ENCODE results near the gene BOLA1. TPM values are rescaled to one million over a fixed set of nuclear protein-coding genes. Genes with fewer than 3 reads are reported as not detected.
"Not testable (repeated sequence)": the region's sequence is repeated elsewhere in the genome, so short reads cannot be mapped to it uniquely, and the experiment has no call there.

Gene BOLA1
- total RNA-seq, 1 experiment from 2014 or later = 20.4 TPM

- BruUV-seq (replicated peaks); H2AFZ ChIP-seq (ENCODE audit: low read depth, low read length, poor library complexity, severe bottlenecking); intact Hi-C loops (cut with micrococcal nuclease); CTCF ChIA-PET; H3K79me2 ChIP-seq (ENCODE audit: insufficient read depth, low read length); H3K27ac ChIP-seq (ENCODE audit: low read depth, low read length); H3K9me3 ChIP-seq (ENCODE audit: control insufficient read depth in 1 of 2, insufficient read depth in 1 of 2, low read depth in 1 of 2, low read length in 2 of 2); H3K4me3 ChIP-seq (replicated peaks in 1 of 2; ENCODE audit: low read depth in 1 of 2, low read length in 2 of 2); H3K4me2 ChIP-seq (ENCODE audit: low read length); H3K4me1 ChIP-seq (ENCODE audit: control insufficient read depth in 1 of 2, insufficient read depth in 2 of 2, low read length in 2 of 2); H3K9me2 ChIP-seq (ENCODE audit: insufficient read depth); RAD21 ChIA-PET (ENCODE audit: low non-redundant PET in 1 of 2, low total read pairs in 2 of 2, uncharacterized antibody in 2 of 2, unreplicated experiment in 2 of 2); ATAC-seq; H4K20me1 ChIP-seq (ENCODE audit: insufficient read depth); H3K36me3 ChIP-seq (ENCODE audit: control insufficient read depth in 1 of 2, insufficient read depth in 2 of 2, low read length in 2 of 2); H3K27me3 ChIP-seq (ENCODE audit: insufficient read depth, low read length); H3K9ac ChIP-seq (ENCODE audit: low read length); POLR2A ChIA-PET; DNase-seq (ENCODE audit: low read depth, low spot score): not testable (repeated sequence)
Observed at GRCh38 chr1:149866887-149867286, 32.5 kb upstream of the BOLA1 start.

- intact Hi-C loops (cut with micrococcal nuclease); ATAC-seq; CTCF ChIA-PET: not testable (repeated sequence)
Observed at GRCh38 chr1:149873060-149873459, 26.3 kb upstream of the BOLA1 start.

GRCh38 chr1:149877211-149877946 lies 22.0 kb upstream of the BOLA1 start:
- ChIA-PET RAD21 (ENCODE audit: low non-redundant PET in 1 of 2, low total read pairs in 2 of 2, uncharacterized antibody in 2 of 2, unreplicated experiment in 2 of 2) (no interaction called here), POLR2A (interaction anchor here (0.6 to 1.8 kb wide), 2 partner anchors 9 to 12 kb away, joined by 6 to 9 read pairs; a partner anchor contains a TSS), CTCF (interaction anchor here (1.2 kb wide), 1 partner anchor 292 kb away, joined by 4 read pairs; no protein-coding TSS in a partner anchor)
- no TSS peak for BruUV-seq (replicated peaks)
- no peaks in the 10 kb centered on the region for H4K20me1 ChIP-seq (ENCODE audit: insufficient read depth)
- no peaks in the 10 kb centered on the region for H3K4me1 ChIP-seq (ENCODE audit: control insufficient read depth in 1 of 2, insufficient read depth in 2 of 2, low read length in 2 of 2)
- DNase-seq (ENCODE audit: low read depth, low spot score) (no peak), ATAC-seq (0 out of 2 replicates have a peak, but pooled peaks have one; percentile 17)
- no peaks in the 10 kb centered on the region for H3K9me2 ChIP-seq (ENCODE audit: insufficient read depth)
- no peak overlapping the region for H3K4me3 ChIP-seq (replicated peaks in 1 of 2; ENCODE audit: low read depth in 1 of 2, low read length in 2 of 2)
- no peak overlapping the region for H3K4me2 ChIP-seq (ENCODE audit: low read length)
- no peaks in the 10 kb centered on the region for H3K79me2 ChIP-seq (ENCODE audit: insufficient read depth, low read length)
- H3K9me3 ChIP-seq (ENCODE audit: control insufficient read depth in 1 of 2, insufficient read depth in 1 of 2, low read depth in 1 of 2, low read length in 2 of 2) = no peaks in the 10 kb centered on the region
- H3K27me3 ChIP-seq (ENCODE audit: insufficient read depth, low read length) = no peaks in the 10 kb centered on the region
- no peaks in the 10 kb centered on the region for H3K36me3 ChIP-seq (ENCODE audit: control insufficient read depth in 1 of 2, insufficient read depth in 2 of 2, low read length in 2 of 2)
- H2AFZ ChIP-seq (ENCODE audit: low read depth, low read length, poor library complexity, severe bottlenecking) = no peak overlapping the region
- intact Hi-C loops (cut with micrococcal nuclease) = no loop called here
- H3K9ac ChIP-seq (ENCODE audit: low read length) = no peak overlapping the region
- H3K27ac ChIP-seq (ENCODE audit: low read depth, low read length) = no peak overlapping the region
- TF ChIP-seq EGR1 (IDR thresholded peaks at IDR 0.05; ENCODE audit: low read depth) (no peak), POLR2A (IDR thresholded peaks at IDR 0.05; ENCODE audit: borderline replicate concordance, extremely low read depth, insufficient read depth, insufficient read length) (no peak), REST (IDR thresholded peaks at IDR 0.05; ENCODE audit: low read depth) (no peak), YY1 (IDR thresholded peaks at IDR 0.05; ENCODE audit: extremely low read depth, insufficient replicate concordance, low read depth, low read length) (no peak), ATF3 (IDR thresholded peaks at IDR 0.05) (no peak), ZNF274 (IDR thresholded peaks at IDR 0.05; ENCODE audit: low read depth, low read length) (no peak), SP1 (IDR thresholded peaks at IDR 0.05; ENCODE audit: low read depth) (no peak), JUND (IDR thresholded peaks at IDR 0.05) (no peak), MAX (IDR thresholded peaks at IDR 0.05) (no peak)

More at GRCh38 chr1:149873060-149873459, 26.3 kb upstream of the BOLA1 start:
- H3K9ac ChIP-seq (ENCODE audit: low read length); H3K4me2 ChIP-seq (ENCODE audit: low read length); H3K9me3 ChIP-seq (ENCODE audit: control insufficient read depth in 1 of 2, insufficient read depth in 1 of 2, low read depth in 1 of 2, low read length in 2 of 2); H3K27me3 ChIP-seq (ENCODE audit: insufficient read depth, low read length); H3K4me1 ChIP-seq (ENCODE audit: control insufficient read depth in 1 of 2, insufficient read depth in 2 of 2, low read length in 2 of 2); POLR2A ChIA-PET; RAD21 ChIA-PET (ENCODE audit: low non-redundant PET in 1 of 2, low total read pairs in 2 of 2, uncharacterized antibody in 2 of 2, unreplicated experiment in 2 of 2); H3K9me2 ChIP-seq (ENCODE audit: insufficient read depth); H3K36me3 ChIP-seq (ENCODE audit: control insufficient read depth in 1 of 2, insufficient read depth in 2 of 2, low read length in 2 of 2); H3K27ac ChIP-seq (ENCODE audit: low read depth, low read length); H3K4me3 ChIP-seq (replicated peaks in 1 of 2; ENCODE audit: low read depth in 1 of 2, low read length in 2 of 2); H3K79me2 ChIP-seq (ENCODE audit: insufficient read depth, low read length); H4K20me1 ChIP-seq (ENCODE audit: insufficient read depth); BruUV-seq (replicated peaks); DNase-seq (ENCODE audit: low read depth, low spot score); H2AFZ ChIP-seq (ENCODE audit: low read depth, low read length, poor library complexity, severe bottlenecking): not testable (repeated sequence)

Data from HCT116 (cell line).